Smooth muscle cell (in vitro differentiated cells): ENCODE data around the gene ZNF326. TPM values are rescaled to one million over a fixed set of nuclear protein-coding genes. Genes with fewer than 3 reads are reported as not detected.

ENCODE experiments used
- DNase-seq: peaks from one replicate; lab custom pipeline; 2025; ENCODE audit not compliant: unreplicated experiment; lab: John Stamatoyannopoulos, UW
- H2AFZ ChIP-seq: fragments of 200-600 bp; sonication (generic); 2 replicates; pipeline ENCODE4 v1.6.0; 2016; ENCODE audit warnings: antibody characterized with exemption, low read depth, mild to moderate bottlenecking
- H3F3A ChIP-seq: fragments of 200-600 bp; sonication (generic); 2 replicates; pipeline ENCODE4 v1.6.0; 2017; ENCODE audit warnings: antibody characterized with exemption, low read depth
- H3K27ac ChIP-seq: fragments of 200-600 bp; sonication (generic); 2 replicates; pipeline ENCODE4 v1.5.1; 2016; ENCODE audit warnings: low read depth, mild to moderate bottlenecking
- H3K27me3 ChIP-seq: fragments of 200-600 bp; sonication (generic); 2 replicates; pipeline ENCODE4 v1.6.1; 2016; ENCODE audit warnings: low read depth, mild to moderate bottlenecking
- H3K36me3 ChIP-seq: fragments of 200-600 bp; sonication (generic); 2 replicates; pipeline ENCODE4 v1.5.1; 2016; ENCODE audit warnings: low read depth
- H3K4me1 ChIP-seq: fragments of 200-600 bp; sonication (generic); 2 replicates; pipeline ENCODE4 v1.5.1; 2016; ENCODE audit warnings: low read depth
- H3K4me2 ChIP-seq: fragments of 200-600 bp; sonication (generic); 2 replicates; pipeline ENCODE4 v1.6.0; 2016; ENCODE audit warnings: mild to moderate bottlenecking
- H3K4me3 ChIP-seq: fragments of 200-600 bp; sonication (generic); 2 replicates; pipeline ENCODE4 v1.5.1; 2016; ENCODE audit warnings: mild to moderate bottlenecking
- H3K79me2 ChIP-seq: fragments of 200-600 bp; sonication (generic); 2 replicates; pipeline ENCODE4 v1.6.0; 2016; ENCODE audit warnings: low read depth, mild to moderate bottlenecking
- H3K9ac ChIP-seq: fragments of 200-600 bp; sonication (generic); 2 replicates; pipeline ENCODE4 v1.6.0; 2016; ENCODE audit warnings: low read depth
- H3K9me3 ChIP-seq: fragments of 200-600 bp; sonication (generic); replicated peaks from 2 replicates; pipeline ENCODE4 v1.5.1; 2016; ENCODE audit warnings: low read depth
- H4K20me1 ChIP-seq: fragments of 200-600 bp; sonication (generic); 2 replicates; pipeline ENCODE4 v1.6.0; 2016; ENCODE audit warnings: low read depth
- CTCF ChIP-seq: fragments of 200-600 bp; sonication (generic); IDR thresholded peaks from 2 replicates; pipeline ENCODE4 v1.5.1; 2017; ENCODE audit warnings: borderline replicate concordance, mild to moderate bottlenecking, antibody characterized with exemption; ENCODE audit not compliant: insufficient read depth, poor library complexity, severe bottlenecking
- WGBS: methylation state at CpG from one replicate; pipeline ENCODE4 v1.1.7; 2016; ENCODE audit warnings: low lambda C conversion rate; 5-methylcytosine and 5-hydroxymethylcytosine counted together
- polyA plus RNA-seq: library from polyadenylated mRNA; unstranded; fragments of >200 nt; fragmentation: Nextera tagmentation; extraction: Ambion mirVana; gene quantifications from 2 replicates; pipeline ENCODE4 v1.2.1, GENCODE V29; 2016
- total RNA-seq: library from RNA; depleted of rRNA; stranded (reverse); fragments of >200 nt; gene quantifications from 2 replicates; pipeline ENCODE4 v1.2.3, GENCODE V29; 2014

The ZNF326 gene
- total and polyA plus RNA-seq, 2 experiments from 2014 or later: 7.7 to 12.8 TPM

GRCh38 chr1:90067194-90067931 lies 72.5 kb downstream of the ZNF326 start:
- H3K9me3 ChIP-seq: no peaks in the 10 kb centered on the region

GRCh38 chr1:90068611-90069280 lies 73.8 kb downstream of the ZNF326 start:
- WGBS: 93% methylated on average over 5 of the region's 5 CpGs
- no peaks in the 10 kb centered on the region for H3K4me1 ChIP-seq
- no peak for TF ChIP-seq CTCF

More at GRCh38 chr1:90067194-90067931, 72.5 kb downstream of the ZNF326 start:
- DNase-seq: no peak
- TF ChIP-seq CTCF: no peak
- no peak overlapping the region for H3K9ac ChIP-seq
- H3K36me3 ChIP-seq: no peaks in the 10 kb centered on the region
- H3K79me2 ChIP-seq: no peaks in the 10 kb centered on the region
- no peak overlapping the region for H2AFZ ChIP-seq
- H3K4me3 ChIP-seq: no peak overlapping the region
- 78% methylated on average over 3 of the region's 3 CpGs for WGBS
- H3K4me1 ChIP-seq: no peaks in the 10 kb centered on the region
- no peaks in the 10 kb centered on the region for H4K20me1 ChIP-seq
- H3K4me2 ChIP-seq: no peak overlapping the region
- H3K27ac ChIP-seq: no peak overlapping the region
- H3K27me3 ChIP-seq: peaks cover 3% of the 10 kb centered on the region
- H3F3A ChIP-seq: no peaks in the 10 kb centered on the region

GRCh38 chr1:90074137-90074536 lies 79.2 kb downstream of the ZNF326 start:
- Histone ChIP-seq H3F3A (no peaks in the 10 kb centered on the region), H3K9ac (no peak overlapping the region), H3K27ac (no peak overlapping the region), H3K27me3 (no peaks in the 10 kb centered on the region), H3K4me2 (no peak overlapping the region), H3K9me3 (no peaks in the 10 kb centered on the region), H4K20me1 (no peaks in the 10 kb centered on the region), H2AFZ (no peak overlapping the region), H3K4me1 (no peaks in the 10 kb centered on the region), H3K36me3 (no peaks in the 10 kb centered on the region), H3K79me2 (no peaks in the 10 kb centered on the region), H3K4me3 (no peak overlapping the region)
- WGBS: 68% methylated on average over 5 of the region's 5 CpGs
- no peak for TF ChIP-seq CTCF
- DNase-seq: no peak

More at GRCh38 chr1:90068611-90069280, 73.8 kb downstream of the ZNF326 start:
- Histone ChIP-seq H3K27ac (no peak overlapping the region), H2AFZ (no peak overlapping the region), H3F3A (no peaks in the 10 kb centered on the region), H3K4me2 (no peak overlapping the region), H3K27me3 (peaks cover 3% of the 10 kb centered on the region), H4K20me1 (no peaks in the 10 kb centered on the region), H3K36me3 (no peaks in the 10 kb centered on the region), H3K4me3 (no peak overlapping the region), H3K9ac (no peak overlapping the region), H3K79me2 (no peaks in the 10 kb centered on the region), H3K9me3 (no peaks in the 10 kb centered on the region)
- no peak for DNase-seq

GRCh38 chr1:90074566-90074965 lies 79.7 kb downstream of the ZNF326 start:
- Histone ChIP-seq H3K36me3 (no peaks in the 10 kb centered on the region), H3K4me3 (no peak overlapping the region), H3K9me3 (no peaks in the 10 kb centered on the region), H4K20me1 (no peaks in the 10 kb centered on the region), H3K4me2 (no peak overlapping the region), H3K9ac (no peak overlapping the region), H3K4me1 (no peaks in the 10 kb centered on the region), H3K79me2 (no peaks in the 10 kb centered on the region), H3K27ac (no peak overlapping the region), H3F3A (no peaks in the 10 kb centered on the region), H3K27me3 (no peaks in the 10 kb centered on the region), H2AFZ (no peak overlapping the region)
- WGBS: 91% methylated on average over 4 of the region's 4 CpGs
- TF ChIP-seq CTCF: no peak
- DNase-seq: no peak
